ENCODE data around the gene SEPHS2.

GRCh38 chr16:30449116-30449435 lies 3.4 kb upstream of the SEPHS2 start:
- TF ChIP-seq POLR2AphosphoS5 (IDR thresholded peaks at IDR 0.05) (no peak), EP300 (conservative IDR thresholded peaks at IDR 0.05; ENCODE audit: poor library complexity, severe bottlenecking) (no peak), CTCF (IDR thresholded peaks at IDR 0.05; ENCODE audit: poor library complexity, severe bottlenecking) (no peak), MXI1 (conservative IDR thresholded peaks at IDR 0.05; ENCODE audit: poor library complexity, severe bottlenecking) (no peak)
